Bronchial epithelial cell (primary cell): Measurements from ENCODE around the gene CDIPT. TPM values are rescaled to one million over a fixed set of nuclear protein-coding genes. Genes with fewer than 3 reads are reported as not detected.
"Not testable (repeated sequence)": the region's sequence is repeated elsewhere in the genome, so short reads cannot be mapped to it uniquely, and the experiment has no call there.

Experiments used
- DNase-seq: peaks from one replicate; pipeline ENCODE4 v3.0.0-alpha.2; 2010; ENCODE audit warnings: low read depth
- FAIRE-seq: peaks from 2 replicates; lab custom pipeline; 2011; peaks lifted over from hg19 to GRCh38; lab: Jason Lieb, UNC
- H3K27me3 ChIP-seq: 2 replicates; pipeline ENCODE4 v1.5.1; 2011; ENCODE audit warnings: low read length; ENCODE audit not compliant: control insufficient read depth, insufficient read depth
- H3K36me3 ChIP-seq: 2 replicates; pipeline ENCODE4 v1.5.1; 2011; ENCODE audit warnings: low read length; ENCODE audit not compliant: control insufficient read depth, insufficient read depth
- H3K4me3 ChIP-seq: 2 replicates; pipeline ENCODE4 v1.5.1; 2011; ENCODE audit warnings: mild to moderate bottlenecking, low read depth, low read length, control low read depth
- total RNA-seq: library from RNA; depleted of rRNA; stranded (reverse); fragments of >200 nt; gene quantifications from 2 replicates; pipeline ENCODE4 v1.2.1, GENCODE V29; 2014
- TF ChIP-seq, protein P1 (sequence below): IDR thresholded peaks from 2 replicates; pipeline ENCODE4 v1.5.1; 2011; ENCODE audit warnings: mild to moderate bottlenecking, moderate library complexity, low read length, control low read depth, inconsistent platforms; ENCODE audit not compliant: insufficient read depth, severe bottlenecking

Gene CDIPT
- total RNA-seq, 1 donor from 2014 or later, result 53.2 TPM

DNA sequence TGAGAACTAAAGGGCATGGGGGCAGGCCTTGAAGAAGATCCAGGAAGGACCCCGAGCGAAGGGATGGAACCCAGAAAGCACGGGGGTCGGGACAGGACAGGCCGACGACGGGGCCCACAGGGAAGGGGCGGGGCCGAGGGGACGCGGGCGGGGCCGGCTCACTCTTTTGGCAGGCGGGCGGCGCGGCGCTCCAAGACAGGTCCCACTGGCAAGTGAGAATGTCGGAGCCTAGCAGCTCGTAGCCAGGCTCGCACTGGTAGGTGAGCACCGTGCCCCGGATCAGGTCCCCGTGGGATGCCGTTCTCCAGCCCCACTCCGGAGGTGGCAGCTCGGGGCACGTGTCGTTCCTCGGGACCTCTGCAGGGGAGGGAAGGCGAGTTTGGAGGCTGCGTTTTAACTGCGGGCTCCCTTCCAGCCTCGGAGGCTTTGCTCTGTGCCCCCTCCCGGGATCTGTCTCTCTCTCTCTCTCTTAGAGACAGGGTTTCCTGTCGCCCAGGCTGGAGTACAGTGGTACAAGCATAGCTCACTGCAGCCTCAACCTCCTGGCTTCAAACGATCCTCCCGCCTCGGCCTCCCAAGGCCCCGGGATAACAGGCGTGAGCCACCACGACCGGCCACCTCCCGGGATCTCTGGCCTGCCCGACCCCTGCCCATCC lies 13.7 kb upstream of the CDIPT start:
- DNase-seq, result no peak
- TF ChIP-seq, protein P1, sequence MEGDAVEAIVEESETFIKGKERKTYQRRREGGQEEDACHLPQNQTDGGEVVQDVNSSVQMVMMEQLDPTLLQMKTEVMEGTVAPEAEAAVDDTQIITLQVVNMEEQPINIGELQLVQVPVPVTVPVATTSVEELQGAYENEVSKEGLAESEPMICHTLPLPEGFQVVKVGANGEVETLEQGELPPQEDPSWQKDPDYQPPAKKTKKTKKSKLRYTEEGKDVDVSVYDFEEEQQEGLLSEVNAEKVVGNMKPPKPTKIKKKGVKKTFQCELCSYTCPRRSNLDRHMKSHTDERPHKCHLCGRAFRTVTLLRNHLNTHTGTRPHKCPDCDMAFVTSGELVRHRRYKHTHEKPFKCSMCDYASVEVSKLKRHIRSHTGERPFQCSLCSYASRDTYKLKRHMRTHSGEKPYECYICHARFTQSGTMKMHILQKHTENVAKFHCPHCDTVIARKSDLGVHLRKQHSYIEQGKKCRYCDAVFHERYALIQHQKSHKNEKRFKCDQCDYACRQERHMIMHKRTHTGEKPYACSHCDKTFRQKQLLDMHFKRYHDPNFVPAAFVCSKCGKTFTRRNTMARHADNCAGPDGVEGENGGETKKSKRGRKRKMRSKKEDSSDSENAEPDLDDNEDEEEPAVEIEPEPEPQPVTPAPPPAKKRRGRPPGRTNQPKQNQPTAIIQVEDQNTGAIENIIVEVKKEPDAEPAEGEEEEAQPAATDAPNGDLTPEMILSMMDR, result no peak
- peaks cover 12% of the 10 kb centered on the region for H3K27me3 ChIP-seq
- H3K4me3 ChIP-seq, result no peak overlapping the region
- no peaks in the 10 kb centered on the region for H3K36me3 ChIP-seq
- no peak for FAIRE-seq

DNA sequence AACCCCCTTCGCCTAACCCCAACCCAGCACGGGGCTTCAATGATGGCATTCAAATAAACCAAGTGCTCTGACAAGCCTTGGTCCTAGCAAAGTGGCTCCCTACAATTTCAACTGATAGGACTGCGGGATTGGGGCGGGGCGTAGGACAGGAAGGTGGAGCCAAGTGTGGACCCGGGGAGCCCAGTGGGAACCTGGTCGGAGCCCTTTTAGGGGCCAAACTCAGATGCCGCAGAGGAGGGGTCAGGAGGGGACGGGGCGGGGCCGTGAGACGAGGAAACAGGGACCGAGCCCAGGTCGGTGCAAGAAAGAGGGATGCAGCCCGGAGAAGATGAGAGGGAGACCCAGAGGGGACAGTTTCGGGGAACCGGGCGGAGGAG lies 13.2 kb upstream of the CDIPT start:
- no peak overlapping the region for H3K4me3 ChIP-seq
- DNase-seq (no peak), FAIRE-seq (no peak)
- H3K27me3 ChIP-seq, result peaks cover 12% of the 10 kb centered on the region
- H3K36me3 ChIP-seq, result no peaks in the 10 kb centered on the region
- TF ChIP-seq, protein P1, result no peak

DNA sequence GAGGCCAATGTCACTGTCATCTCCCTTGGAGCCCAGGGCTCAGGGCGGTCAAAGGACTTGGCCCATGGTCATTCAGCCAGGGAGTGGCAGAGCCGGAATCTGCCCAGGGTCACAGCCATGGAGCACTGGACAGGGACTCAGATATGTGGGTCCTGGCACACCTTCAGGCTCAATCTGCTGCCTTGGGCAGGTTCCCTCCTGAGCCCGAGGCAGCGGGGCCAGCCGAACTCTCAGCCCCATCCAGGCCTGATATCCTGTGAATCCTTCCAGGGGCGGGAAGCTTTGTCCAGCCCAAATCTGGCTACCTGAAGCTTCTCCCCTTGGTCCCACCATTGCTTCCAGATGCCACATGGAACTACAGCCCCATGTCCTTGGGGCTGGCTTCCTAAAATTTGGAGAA lies 12.2 kb upstream of the CDIPT start:
- DNase-seq (no peak), FAIRE-seq (no peak)
- peaks cover 12% of the 10 kb centered on the region for H3K27me3 ChIP-seq
- TF ChIP-seq, protein P1, result no peak
- H3K36me3 ChIP-seq, result no peaks in the 10 kb centered on the region
- no peak overlapping the region for H3K4me3 ChIP-seq

DNA sequence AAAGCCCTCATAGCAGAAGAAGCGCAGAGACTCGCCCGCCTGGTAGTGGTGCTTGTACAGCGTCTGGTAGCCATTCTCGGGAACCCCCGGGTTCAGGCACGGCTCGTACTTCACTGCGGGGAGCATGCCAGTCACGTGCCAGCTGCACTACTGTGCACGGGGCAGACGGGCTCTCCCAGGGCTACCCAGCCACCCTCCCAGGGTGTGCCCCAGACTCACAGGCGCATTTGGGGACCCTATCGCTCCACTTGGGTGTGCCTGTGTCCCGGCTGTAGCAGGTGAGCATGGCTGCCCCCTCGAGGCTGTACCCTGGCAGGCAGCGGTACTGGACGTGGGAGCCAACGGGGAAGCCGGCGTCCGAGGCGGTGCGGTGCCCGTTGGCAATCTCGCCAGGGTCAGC lies 10.3 kb upstream of the CDIPT start:
- FAIRE-seq (no peak), DNase-seq (no peak)
- Histone ChIP-seq H3K36me3 (no peaks in the 10 kb centered on the region), H3K27me3 (peaks cover 12% of the 10 kb centered on the region), H3K4me3 (no peak overlapping the region)
- TF ChIP-seq, protein P1, result no peak

DNA sequence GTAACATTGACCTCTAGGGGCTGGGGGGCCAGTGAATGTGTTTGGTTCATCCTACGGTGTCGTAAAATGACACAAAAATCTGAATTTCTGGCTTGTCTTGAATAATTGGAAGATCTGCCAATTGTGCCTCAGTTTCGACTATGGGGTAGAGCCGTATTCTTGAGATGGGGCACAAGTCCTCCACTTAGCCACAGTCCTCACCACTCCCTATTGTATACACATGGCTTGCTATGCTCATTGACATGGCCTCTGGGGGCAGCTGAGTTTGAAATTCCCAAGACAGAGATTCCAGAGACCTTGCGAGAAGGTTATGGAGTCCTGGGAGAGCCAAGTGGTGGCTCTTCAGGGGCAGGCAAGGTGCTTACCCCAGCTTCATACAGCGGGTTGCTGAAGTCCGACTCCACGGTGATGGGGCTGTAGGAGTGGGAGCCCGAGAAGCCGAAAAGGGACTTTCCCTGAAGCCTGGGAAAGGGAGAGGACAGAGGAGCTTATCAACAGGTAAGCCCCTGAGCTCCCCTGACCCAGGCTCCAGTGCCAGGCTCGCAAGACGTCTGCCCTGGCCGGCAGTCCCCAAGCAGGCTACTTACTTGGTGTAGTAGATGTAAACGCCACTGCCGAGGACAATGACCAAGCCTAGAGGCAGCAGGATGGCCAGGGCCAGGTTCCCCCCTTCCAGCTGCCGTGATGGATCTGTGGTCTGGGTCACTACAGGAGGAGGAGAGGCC lies 9.0 kb upstream of the CDIPT start:
- Histone ChIP-seq H3K27me3 (peaks cover 8% of the 10 kb centered on the region), H3K4me3 (no peak overlapping the region), H3K36me3 (no peaks in the 10 kb centered on the region)
- DNase-seq, result no peak
- no peak for FAIRE-seq
- TF ChIP-seq, protein P1, result no peak

DNA sequence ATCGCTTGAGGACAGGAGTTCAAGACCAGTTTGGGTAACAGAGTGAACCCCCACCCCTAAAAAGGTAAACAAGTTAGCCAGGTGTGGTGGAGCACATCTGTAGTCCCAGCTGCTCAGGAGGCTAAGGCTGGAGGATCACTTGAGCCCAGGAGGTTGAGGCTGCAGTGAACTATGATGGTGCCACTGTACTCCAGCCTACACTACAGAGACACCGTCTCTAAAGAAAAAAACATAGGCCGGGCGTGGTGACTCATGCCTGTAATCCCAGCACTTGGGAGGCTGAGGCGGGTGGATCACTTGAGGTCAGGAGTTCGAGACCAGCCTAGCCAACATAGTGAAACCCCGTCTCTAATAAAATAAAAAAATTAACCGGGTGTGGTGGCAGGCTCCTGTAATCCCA lies 6.0 kb upstream of the CDIPT start:
- DNase-seq, H3K27me3 ChIP-seq, H3K36me3 ChIP-seq, H3K4me3 ChIP-seq, FAIRE-seq: not testable (repeated sequence)
